CD4-positive, alpha-beta T cell treated with Interleukin-10 for 1 hour (primary cell): ENCODE measurements around the gene SLC25A26.
"Not testable (repeated sequence)": the region's sequence is repeated elsewhere in the genome, so short reads cannot be mapped to it uniquely, and the experiment has no call there.

Experiments
- DNase-seq: peaks from one replicate; pipeline ENCODE4 v3.0.0-alpha.2; 2020

Gene SLC25A26

DNA sequence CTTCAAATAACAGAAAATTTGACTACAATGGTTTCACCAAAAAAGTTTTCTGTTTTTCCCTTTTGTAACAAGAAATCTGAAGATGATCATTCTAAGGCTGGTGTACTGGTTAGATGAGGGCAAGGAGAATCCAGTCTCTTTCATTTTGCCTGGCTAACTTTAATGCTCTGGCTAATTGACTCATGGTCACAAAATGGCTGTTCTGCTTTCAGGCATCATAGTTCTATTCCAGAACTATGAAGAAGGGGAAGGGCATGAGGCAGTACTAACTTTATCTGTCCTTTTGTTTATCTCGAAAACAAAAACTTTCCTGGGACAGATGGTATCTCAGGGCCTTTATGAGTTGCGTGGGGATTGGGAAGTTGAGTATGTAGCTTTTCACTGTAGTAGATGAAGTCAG, 50.4 kb downstream of the SLC25A26 start:
- DNase-seq, result no peak

DNA sequence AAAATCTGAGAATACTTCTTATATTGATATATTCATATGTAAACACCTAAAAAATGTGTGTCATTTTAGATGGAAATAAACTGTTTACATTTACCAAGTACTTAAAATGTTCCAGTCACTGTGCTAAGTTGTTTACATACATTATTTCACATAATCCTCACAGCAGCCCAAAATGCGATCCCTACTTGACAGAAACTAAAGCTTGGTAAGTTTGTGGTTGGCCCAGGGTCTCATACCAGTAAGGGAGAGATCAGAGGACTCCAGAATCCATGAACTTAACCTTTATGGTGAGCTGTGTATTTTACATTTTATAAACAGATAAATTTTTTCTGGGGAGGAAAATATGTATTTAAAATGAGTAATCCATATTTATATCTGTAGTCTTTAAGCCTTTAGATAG, 51.2 kb downstream of the SLC25A26 start:
- DNase-seq, result no peak

DNA sequence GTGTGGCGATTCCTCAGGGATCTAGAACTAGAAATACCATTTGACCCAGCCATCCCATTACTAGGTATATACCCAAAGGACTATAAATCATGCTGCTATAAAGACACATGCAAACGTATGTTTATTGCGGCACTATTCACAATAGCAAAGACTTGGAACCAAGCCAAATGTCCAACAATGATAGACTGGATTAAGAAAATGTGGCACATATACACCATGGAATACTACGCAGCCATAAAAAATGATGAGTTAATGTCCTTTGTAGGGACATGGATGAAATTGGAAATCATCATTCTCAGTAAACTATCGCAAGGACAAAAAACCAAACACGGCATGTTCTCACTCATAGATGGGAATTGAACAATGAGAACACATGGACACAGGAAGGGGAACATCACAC, 54.0 kb downstream of the SLC25A26 start:
- DNase-seq, result not testable (repeated sequence)

DNA sequence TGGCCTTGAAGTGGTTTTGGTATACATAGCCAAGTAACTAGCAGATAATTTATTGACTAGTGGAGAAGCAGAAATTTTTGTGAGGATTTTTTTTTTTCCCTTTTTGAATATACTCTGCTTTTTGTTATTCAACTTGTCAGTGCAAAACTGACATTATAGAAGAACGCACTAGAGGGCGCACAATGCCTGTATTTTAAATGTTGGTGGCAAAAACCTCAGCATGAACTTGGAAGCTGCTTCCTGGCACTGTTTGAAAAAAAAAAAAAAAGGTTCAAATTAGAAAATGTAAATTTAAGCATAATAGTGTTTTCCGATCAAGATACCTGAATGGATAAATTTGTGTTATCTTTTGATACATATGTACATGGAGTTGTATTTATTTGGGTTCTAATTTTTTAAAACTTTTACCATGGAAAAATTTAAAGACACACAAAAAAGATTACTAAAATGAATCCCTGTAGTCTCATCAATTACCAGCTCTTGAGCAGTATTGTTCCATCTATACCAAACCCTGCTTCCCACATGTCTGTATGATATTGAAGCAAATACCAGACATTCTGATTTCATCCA, 56.0 kb downstream of the SLC25A26 start:
- peak; percentile 84 for DNase-seq

DNA sequence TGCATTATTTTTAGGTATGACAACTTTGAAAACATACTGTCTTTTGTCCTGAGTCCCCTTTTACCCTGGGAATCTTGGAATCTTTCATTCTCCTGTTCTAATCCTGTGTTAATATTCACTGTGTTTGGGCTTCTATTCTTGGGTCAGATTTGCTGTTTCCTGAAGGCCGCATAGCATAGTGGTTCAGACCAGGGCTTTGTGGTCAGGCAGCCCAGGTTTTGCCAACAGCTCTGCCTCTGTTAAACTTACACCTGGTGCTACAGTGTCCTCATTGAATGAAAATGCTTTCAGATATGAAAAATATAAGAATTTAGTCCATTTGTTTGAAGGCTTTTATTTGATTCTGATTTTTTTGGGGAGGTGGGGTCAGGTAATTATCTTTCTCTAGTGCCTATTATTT, 58.4 kb downstream of the SLC25A26 start:
- no peak for DNase-seq

DNA sequence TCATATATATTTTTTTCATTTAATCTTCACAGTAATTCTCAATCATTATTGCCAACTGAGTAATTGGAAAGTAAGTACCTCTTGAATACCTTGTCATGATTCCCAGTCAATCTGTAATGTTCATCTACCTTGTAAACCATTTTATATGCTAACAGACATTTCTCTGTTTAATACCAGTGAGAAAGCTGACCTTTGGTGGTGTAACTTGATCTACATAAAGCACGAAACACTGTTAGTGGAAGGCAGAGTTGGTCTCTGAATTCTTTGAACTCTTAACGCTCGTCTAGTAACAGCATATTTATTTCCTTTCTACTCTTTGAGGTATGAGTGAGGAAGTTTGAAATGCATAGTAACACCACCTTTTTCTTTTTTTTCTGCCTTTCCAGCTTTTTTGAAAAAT, 59.5 kb downstream of the SLC25A26 start:
- DNase-seq, result no peak

DNA sequence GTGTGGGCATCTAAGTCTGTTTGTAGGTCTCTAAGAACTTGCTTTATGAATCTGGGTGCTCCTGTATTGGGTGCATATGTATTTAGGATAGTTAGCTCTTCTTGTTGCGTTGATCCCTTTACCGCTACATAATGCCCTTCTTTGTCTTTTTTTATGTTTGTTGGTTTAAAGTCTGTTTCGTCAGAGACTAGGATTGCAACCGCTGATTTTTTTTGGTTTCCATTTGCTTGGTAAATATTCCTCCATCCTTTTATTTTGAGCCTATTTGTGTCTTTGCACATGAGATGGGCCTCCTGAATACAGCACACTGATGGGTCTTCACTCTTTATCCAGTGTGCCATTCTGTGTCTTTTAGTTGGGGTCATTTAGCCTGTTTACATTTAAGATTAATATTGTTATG, 71.1 kb downstream of the SLC25A26 start:
- DNase-seq, result not testable (repeated sequence)

DNA sequence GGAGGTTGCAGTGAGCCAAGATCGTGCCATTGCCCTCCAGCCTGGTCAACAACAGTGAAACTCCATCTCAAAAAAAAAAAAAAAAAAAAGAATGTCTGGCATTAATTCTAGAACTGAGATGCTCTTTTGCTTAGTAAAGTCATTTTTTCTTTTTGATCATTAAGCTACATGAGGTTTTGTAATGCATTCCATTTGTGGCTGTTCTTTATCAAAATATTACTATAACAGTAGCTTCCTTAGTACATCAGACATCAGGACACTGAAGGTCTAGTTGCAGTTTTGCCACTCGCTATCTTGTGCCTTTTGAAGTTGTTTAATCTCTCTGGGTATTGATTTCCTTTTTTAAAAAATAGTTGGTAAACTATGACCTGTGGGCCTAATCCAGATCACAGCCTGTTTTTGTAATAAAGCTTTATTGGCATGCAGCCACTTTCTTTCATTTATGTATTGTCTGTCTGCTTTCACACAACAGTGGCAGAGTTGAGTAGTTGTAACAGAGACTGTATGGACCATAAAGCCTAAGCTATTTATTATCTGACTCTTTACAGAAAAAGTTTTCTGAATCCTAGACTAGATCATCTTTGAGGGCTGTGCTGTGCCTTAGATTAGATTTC, 76.6 kb downstream of the SLC25A26 start:
- peak; percentile 28 for DNase-seq

DNA sequence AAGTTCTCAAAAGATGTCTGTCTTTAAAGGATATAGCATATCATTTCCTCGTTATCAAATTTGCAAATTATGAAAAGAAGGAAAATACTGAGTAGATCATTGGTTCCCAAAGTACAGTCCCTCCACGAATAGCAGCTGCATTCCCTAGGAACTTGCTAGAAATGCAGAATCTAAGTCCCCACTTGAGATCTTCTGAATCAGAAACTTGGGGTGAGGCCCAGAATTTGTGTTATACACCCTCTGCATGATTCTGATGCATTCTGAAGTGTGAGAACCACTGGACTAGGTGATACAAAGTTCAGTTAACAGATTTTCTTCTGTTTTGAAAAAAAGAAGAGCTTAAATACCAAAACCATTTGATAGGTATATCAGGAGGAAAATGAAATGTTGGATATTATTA, 77.1 kb downstream of the SLC25A26 start:
- DNase-seq, result peak; percentile 41

DNA sequence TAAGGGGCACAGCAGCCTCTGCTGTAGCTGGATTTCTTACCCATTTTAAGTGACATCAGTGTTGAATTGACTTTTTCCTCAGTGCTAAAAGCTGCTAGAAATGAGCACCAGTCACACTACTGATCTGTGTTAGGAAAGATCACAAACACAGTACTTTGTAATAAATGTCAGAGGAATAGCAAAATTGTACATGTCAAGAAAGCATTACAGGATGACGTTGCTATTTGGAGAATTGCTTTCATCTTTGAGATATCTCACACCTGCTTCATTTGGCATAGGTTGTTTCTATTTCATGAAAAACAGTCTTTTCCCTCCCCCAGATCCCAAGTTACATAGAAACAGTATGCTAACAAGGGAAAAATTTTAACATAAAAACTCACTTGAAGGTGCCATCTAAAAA, 77.8 kb downstream of the SLC25A26 start:
- peak; percentile 39 for DNase-seq

DNA sequence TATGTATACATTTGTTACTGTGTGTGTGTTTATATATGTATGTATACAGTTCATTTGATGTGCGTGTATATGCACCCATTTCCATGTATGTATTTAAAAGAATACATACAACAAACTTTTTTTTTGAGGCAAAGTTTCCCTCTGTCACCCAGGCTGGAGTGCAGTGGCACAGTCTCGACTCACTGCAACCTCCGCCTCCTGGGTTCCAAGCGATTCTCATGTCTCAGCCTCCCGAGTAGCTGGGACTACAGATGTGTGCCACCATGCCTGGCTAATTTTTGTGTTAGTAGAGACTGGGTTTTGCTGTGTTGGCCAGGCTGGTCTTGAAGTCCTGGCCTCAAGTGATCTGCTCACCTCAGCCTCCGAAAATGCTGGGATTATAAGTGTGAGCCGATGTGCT, 78.3 kb downstream of the SLC25A26 start:
- DNase-seq, result not testable (repeated sequence)

DNA sequence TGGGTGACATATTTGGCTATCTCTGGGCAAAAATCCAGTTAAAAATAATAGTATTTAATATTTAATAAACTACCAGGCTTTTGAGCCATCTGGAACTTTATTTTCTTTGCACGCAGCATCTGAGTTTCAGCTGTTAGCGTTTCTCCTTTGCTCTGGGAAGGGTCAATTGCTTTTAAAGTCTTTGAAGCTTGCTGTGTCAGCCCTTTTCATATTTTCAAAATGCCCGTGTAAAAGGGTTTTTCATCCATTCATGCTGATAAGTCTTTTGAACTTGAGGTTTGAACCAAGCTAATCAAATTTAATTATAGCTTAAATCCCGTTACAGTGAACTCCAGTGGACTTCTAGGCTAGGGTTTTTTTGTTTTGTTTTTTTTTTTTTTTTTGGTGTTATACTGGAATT, 79.1 kb downstream of the SLC25A26 start:
- DNase-seq, result no peak

DNA sequence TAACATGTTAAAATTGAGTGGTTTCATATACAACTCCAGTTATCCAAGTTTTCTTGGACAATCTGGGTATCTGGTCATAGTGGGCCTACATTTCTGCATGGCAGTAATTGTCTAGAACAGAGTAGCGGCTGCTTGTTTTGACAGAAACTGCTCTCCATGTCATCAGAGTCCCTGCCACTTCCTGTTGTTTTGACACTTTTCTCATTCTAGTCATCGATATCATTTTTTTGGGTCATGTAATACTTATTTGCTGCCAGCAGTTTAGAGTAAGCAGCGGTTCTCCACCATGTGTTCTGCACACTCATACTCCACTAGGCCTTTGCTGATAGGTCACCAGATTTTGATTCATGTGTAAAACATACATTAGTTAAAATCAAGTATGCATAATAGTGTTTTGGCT, 81.5 kb downstream of the SLC25A26 start:
- DNase-seq, result peak; percentile 86

DNA sequence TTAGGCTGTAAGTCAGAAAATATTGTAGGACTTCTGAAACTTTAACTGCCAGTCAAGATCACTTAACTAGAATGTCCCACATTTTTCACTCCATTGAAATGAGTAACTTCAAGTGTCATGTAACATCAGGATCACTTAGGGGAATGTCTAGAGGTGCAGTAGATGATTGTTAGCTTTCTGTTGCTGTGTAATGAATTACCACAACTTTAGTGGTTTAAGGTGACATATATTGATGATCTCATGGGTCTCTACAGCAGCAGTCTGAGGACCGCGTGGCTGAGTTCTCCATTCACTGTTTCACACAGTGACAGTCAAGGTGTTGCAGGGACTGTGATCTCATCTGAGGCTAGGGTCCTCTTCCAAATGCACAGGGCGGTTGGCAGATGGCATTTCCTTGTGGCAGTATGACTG, 82.7 kb downstream of the SLC25A26 start:
- peak; percentile 76 for DNase-seq

DNA sequence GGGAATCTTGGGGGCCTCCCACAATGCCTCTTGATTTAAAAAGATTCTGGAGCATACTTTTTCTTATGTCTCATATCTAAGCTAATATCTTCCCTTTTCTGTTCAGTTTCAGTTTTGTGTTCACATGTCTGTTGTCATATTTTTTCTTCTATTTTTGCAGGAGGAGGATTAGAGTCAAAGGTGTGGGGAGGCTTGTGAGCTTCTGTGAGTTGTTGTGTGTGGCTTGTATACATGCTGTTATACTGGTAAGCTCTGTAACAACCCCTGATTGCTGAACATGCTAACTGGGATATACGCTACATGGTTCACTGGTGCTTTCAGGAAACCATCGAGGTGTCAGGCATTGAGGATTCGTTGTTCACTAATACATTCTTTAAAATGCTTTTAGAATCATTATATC, 83.5 kb downstream of the SLC25A26 start:
- DNase-seq, result peak; percentile 39

DNA sequence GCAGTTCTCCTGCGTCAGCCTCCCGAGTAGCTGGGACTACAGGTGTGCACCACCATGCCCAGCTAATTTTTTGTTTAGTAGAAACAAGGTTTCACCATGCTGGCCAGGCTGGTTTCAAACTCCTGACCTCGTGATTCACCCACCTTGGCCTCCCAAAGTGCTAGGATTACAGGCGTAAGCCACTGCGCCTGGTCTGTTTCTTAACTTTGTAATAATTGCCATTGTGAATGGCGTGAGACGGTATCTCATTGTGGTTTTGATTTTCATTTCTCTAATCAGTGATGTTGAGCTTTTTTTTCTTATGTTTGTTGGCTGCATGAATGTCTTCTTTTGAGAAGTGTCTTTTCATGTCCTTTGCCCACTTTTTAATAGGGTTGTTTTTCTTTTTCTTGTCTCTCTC, 85.3 kb downstream of the SLC25A26 start:
- peak; percentile 15 for DNase-seq

DNA sequence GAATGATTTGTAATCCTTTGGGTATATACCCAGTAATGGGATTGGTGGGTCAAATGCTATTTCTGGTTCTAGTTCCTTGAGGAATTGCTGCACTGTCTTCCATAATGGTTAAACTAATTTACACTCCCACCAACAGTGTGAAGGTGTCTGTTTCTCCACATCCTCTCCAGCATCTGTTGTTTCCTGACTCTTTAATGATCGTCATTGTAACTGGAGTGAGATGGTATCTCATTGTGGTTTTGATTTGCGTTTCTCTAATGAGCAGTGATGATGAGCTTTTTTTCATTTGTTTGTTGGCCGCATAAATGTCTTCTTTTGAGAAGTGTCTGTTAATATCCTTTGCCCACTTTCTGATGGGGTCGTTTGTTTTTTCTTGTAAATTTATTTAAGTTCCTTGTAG, 86.2 kb downstream of the SLC25A26 start:
- peak; percentile 59 for DNase-seq

DNA sequence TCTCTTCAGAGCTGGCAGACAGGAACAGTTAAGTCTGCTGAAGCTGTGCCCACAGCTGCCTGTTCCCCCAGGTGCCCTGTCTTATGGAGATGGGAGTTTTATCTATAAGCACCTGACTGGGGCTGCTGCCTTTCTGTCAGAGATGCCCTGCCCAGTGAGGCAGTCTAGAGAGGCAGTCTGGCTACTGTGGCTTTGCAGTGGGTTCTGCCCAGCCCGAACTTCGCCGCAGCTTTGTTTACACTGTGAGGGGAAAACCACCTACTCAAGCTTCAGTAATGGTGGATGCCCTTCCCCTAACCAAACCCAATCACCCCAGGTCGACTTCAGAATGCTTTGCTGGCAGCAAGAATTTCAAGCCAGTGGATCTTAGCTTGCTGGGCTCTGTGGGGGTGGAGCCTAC, 91.2 kb downstream of the SLC25A26 start:
- DNase-seq, result peak; percentile 62

DNA sequence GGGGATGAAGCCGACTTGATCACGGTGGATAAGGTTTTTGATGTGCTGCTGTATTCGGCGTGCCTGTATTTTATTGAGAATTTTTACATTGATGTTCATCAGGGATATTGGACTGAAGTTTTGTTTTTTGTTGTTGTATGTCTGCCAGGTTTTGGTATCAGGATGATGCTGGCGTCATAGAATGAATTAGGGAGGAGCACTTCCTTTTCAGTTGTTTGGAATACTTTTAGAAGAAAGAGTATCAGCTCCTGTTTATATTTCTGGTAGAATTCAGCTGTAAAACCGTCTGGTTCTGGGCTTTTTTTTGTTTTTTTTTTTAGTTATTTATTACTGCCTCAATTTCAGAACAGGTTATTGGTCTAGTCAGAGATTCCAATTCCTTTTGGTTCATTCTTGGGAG, 93.7 kb downstream of the SLC25A26 start:
- no peak for DNase-seq

DNA sequence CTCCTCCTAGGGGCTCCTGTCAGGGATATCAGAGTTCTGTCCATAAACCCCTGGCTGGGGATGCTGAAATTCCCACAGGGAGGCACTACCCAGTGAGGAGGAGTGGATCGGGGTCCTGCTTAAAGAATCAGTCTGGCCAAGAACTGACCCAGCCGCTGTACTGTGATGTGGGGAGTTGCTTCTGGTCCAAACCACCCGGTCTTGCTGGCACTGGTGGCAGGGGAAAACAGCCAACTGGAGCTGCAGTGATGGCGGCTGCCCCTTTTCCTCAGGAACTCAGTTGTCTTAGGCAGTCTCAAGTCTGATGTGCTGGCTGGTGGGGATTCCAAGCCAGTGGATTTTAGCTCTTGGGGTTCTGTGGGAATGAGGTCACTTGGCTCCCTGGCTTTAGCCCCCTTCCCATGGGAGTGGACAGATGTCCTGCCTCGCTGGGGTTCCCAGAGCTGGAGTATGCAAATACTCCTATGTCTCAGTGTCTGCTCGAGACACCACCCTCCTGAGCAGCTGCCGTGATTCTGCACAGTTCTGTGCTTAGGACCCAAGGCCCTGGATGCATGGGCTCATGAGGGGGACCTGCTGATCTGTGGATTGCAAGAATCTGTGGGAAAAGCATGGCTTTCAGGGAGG, 97.1 kb downstream of the SLC25A26 start:
- no peak for DNase-seq

DNA sequence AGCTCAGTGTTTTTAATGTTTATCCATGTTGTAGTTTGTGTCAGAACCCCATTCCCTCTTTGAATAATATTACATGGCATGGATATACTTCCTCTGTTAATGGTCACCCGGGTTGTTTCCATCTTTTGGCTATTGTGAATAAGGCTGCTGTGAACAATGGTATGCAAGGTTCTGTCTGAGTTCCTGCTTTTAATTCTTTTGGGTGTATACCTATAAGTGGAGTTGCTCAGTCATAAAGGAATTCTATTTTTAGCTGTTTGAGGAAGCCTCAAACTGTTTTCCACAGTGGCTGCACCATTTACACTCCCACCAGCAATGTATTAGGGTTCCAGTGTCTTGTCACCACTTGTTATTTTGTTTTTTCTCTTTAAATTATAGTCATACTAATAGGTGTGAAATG, 99.6 kb downstream of the SLC25A26 start:
- DNase-seq, result no peak

DNA sequence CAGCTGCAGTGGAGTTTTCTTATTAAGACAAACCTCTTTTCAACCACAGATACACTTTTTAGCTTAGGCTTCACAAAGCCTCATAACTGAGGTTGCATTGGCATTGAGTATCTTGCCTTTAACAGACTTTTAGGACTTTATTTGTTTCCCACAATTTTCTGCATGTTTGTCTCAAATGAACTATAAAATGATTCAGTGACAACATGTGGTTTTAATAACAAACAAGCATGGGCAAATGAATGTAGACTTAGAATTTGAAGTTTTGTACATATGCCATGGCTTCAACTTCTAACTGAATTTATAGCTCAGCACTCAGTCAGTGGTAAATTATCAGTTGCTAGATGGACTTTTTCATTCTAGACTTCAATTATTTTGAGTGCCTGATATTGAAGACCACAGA, 101.6 kb downstream of the SLC25A26 start:
- no peak for DNase-seq

DNA sequence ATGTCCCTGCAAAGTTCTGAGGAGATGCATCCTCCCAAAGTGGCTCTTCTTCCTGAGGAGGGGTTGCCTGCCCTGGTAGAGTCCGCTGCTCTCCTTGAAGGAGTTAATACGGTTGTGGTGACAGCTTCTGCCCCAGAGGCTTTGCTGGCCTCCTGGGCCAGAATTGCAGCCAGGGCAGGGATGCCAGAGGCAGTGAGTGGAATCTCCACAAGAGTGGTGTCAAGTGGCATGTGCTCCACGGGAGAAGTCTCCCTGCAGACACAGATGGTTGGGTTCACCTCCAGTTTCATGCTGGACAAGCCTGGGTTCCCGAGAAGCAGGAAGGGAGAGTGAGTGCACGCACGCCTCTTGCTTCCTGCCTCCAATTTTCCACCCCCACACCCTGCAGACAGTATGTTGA, 105.5 kb downstream of the SLC25A26 start:
- no peak for DNase-seq

DNA sequence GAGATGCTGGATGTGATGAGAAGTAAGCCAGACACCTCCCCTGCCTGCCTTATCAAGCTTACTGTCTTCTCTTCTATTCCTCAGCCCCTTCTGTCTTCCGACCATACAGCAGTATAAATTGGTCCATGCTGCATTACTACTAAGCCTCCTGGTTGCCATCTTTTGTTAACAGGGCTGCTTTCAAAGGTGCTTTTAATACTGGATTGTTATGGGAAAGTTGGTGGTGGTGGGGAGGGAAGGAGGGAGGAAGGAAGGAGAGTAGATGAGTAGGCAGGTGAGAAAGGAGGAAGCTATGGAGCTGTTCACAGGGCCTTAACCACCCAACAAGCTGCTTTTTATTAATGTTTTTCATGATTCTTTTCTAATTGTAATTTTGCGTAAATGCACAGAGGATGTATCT, 114.9 kb downstream of the SLC25A26 start:
- DNase-seq, result no peak

DNA sequence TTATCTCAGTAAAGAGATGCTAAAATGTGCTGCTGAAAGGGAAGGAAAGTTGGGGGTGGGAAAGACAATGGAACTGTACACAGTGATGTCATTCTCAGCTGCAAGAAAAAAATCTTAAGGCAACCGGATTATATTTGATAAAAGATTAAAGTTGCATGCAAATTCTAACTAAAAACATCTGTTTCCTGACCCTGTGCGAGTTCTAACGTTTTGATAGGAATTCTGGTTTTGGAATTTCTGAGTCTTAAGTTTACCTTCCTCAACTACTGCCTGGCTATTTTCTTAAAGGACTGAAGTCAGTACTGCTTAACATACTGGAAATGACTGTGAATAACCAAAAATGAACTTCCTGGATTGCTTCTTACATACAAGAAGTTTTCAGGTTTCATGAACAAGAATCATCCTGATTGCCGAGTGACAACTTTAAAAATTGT, 115.5 kb downstream of the SLC25A26 start:
- DNase-seq, result no peak
